Activated CD4-positive, alpha-beta T cell treated with anti-CD3 and anti-CD28 coated beads, Interleukin-10, Interleukin-2, amounts not matched to agents 100 ng/mL and 50 ng/mL, durations not matched to agents 16 hours and 8 hours (primary cell): ENCODE results near the gene KAZALD1.
A peak's percentile ranks its signal among the peaks of the same experiment; 100 is the strongest.

Experiments used
- DNase-seq: peaks from one replicate; pipeline ENCODE4 v3.0.0-alpha.2; 2020

KAZALD1 gene

GRCh38 chr10:101047961-101048892 is 13.6 kb upstream of the KAZALD1 start:
- no peak for DNase-seq

GRCh38 chr10:101050208-101051069 is 11.3 kb upstream of the KAZALD1 start:
- peak; percentile 81 for DNase-seq

GRCh38 chr10:101052285-101052684 is 9.5 kb upstream of the KAZALD1 start:
- DNase-seq = no peak

GRCh38 chr10:101053516-101053915 is 8.3 kb upstream of the KAZALD1 start:
- DNase-seq = no peak

GRCh38 chr10:101054351-101054750 is 7.4 kb upstream of the KAZALD1 start:
- DNase-seq = no peak

GRCh38 chr10:101054876-101055275 is 6.9 kb upstream of the KAZALD1 start:
- no peak for DNase-seq

GRCh38 chr10:101055411-101055810 is 6.4 kb upstream of the KAZALD1 start:
- no peak for DNase-seq

GRCh38 chr10:101056365-101057151 is 5.2 kb upstream of the KAZALD1 start:
- no peak for DNase-seq

GRCh38 chr10:101060036-101060950 is 1.5 kb upstream of the KAZALD1 start:
- DNase-seq = peak; percentile 93

GRCh38 chr10:101060951-101061623 is 702 bp upstream of the KAZALD1 start:
- peak; percentile 94 for DNase-seq

- peak; percentile 75 for DNase-seq
Observed at GRCh38 chr10:101062232-101063049, 652 bp downstream of the KAZALD1 start.

- no peak for DNase-seq
Observed at GRCh38 chr10:101063050-101063525, 1.3 kb downstream of the KAZALD1 start.

GRCh38 chr10:101063548-101064414 is 2.0 kb downstream of the KAZALD1 start:
- DNase-seq = no peak

GRCh38 chr10:101064415-101065030 is 2.7 kb downstream of the KAZALD1 start:
- no peak for DNase-seq

GRCh38 chr10:101065481-101066145 is 3.8 kb downstream of the KAZALD1 start:
- DNase-seq = no peak

- peak; percentile 60 for DNase-seq
Observed at GRCh38 chr10:101066146-101066895, 4.5 kb downstream of the KAZALD1 start.

- DNase-seq = no peak
Observed at GRCh38 chr10:101066896-101067355, 5.1 kb downstream of the KAZALD1 start.
